ENCODE measurements around the gene FILIP1.

DNA sequence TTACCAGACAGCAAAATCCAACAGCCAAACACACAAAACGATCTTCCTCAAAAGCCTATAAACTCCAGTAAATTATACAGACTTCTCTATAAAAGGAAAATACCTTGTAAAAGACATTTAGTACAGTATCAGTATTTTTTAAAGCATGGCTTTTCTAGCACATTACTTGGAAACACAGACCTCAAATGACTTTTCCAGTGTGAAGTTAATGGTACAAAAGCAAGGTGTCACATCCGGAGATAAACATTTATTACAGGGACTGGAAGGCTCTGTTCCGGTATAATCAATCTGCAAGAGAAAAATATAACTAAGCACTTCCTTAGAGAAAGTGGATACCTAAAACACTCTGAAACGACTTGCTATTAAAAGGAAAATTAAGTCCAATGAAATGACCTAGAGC lies 226.1 kb downstream of the FILIP1 start:
- TF ChIP-seq CTCF (conservative IDR thresholded peaks at IDR 0.05) (no peak), ZFX (IDR thresholded peaks at IDR 0.05) (no peak)
